WTC11 (cell line): ENCODE data around the gene DTX1. TPM values are rescaled to one million over a fixed set of nuclear protein-coding genes. Genes with fewer than 3 reads are reported as not detected.
A peak's percentile ranks its signal among the peaks of the same experiment; 100 is the strongest.
"Not testable (repeated sequence)": the region's sequence is repeated elsewhere in the genome, so short reads cannot be mapped to it uniquely, and the experiment has no call there.

Experiments used
- ATAC-seq: fragments of 200-7000 bp; cut with Tn5 transposase; 2 replicates; pipeline ENCODE4 v1.10.0; 2021; ENCODE audit warnings: mild to moderate bottlenecking, moderate library complexity
- CTCF ChIA-PET: fragments of 300-600 bp; sonication (Branson Sonifier 250); formaldehyde crosslinking; loops from one replicate; lab custom pipeline; 2021; ENCODE audit warnings: antibody characterized with exemption; lab: Charles Lee
- POLR2A ChIA-PET: fragments of 350-600 bp; sonication (Branson Sonifier 250); formaldehyde crosslinking; loops from one replicate; lab custom pipeline; 2021; ENCODE audit warnings: antibody characterized with exemption; lab: Charles Lee
- DNase-seq: peaks from one replicate; pipeline ENCODE4 v3.0.0; 2021; ENCODE audit warnings: low spot score
- H3K27ac Mint-ChIP-seq: 2 replicates; pipeline ENCODE4 v1.8.0; 2021; ENCODE audit warnings: mixed read lengths
- H3K27me3 Mint-ChIP-seq: 2 replicates; pipeline ENCODE4 v1.8.0; 2021; ENCODE audit warnings: low read depth, mild to moderate bottlenecking, moderate library complexity, mixed read lengths
- H3K36me3 Mint-ChIP-seq: 2 replicates; pipeline ENCODE4 v1.8.0; 2021; ENCODE audit warnings: mixed read lengths
- H3K4me1 Mint-ChIP-seq: 2 replicates; pipeline ENCODE4 v1.8.0; 2022; ENCODE audit warnings: mixed read lengths
- H3K4me3 Mint-ChIP-seq: 2 replicates; pipeline ENCODE4 v1.8.0; 2021; ENCODE audit warnings: mild to moderate bottlenecking, moderate library complexity, mixed read lengths
- H3K9me3 Mint-ChIP-seq: 2 replicates; pipeline ENCODE4 v1.8.0; 2021; ENCODE audit warnings: mixed read lengths
- AR ChIP-seq: fragments of 250-450 bp; sonication (Bioruptor Pico); IDR thresholded peaks from 2 replicates; pipeline ENCODE4 v1.9.0; 2021; ENCODE audit warnings: mild to moderate bottlenecking
- ATF2 ChIP-seq: sonication (generic); formaldehyde crosslinking; IDR thresholded peaks from 2 replicates; pipeline ENCODE4 v1.8.1; 2022; ENCODE audit warnings: low read depth, missing genetic modification reagents, borderline replicate concordance
- CREB1 ChIP-seq: sonication (generic); formaldehyde crosslinking; IDR thresholded peaks from 2 replicates; pipeline ENCODE4 v1.8.0; 2023; ENCODE audit warnings: mild to moderate bottlenecking, missing genetic modification reagents
- GABPB1 ChIP-seq: sonication (generic); formaldehyde crosslinking; IDR thresholded peaks from 2 replicates; pipeline ENCODE4 v1.8.1; 2023; ENCODE audit warnings: mild to moderate bottlenecking, missing genetic modification reagents
- GTF2I ChIP-seq: fragments of 250-450 bp; sonication (Bioruptor Pico); conservative IDR thresholded peaks from 2 replicates; pipeline ENCODE4 v1.4.0; 2021; ENCODE audit warnings: mild to moderate bottlenecking
- IRF2 ChIP-seq: sonication (generic); formaldehyde crosslinking; IDR thresholded peaks from 2 replicates; pipeline ENCODE4 v1.8.0; 2022; ENCODE audit warnings: low read depth, missing genetic modification reagents, borderline replicate concordance
- KAT7 ChIP-seq: sonication (generic); formaldehyde crosslinking; IDR thresholded peaks from 2 replicates; pipeline ENCODE4 v1.8.1; 2023; ENCODE audit warnings: missing genetic modification reagents, mild to moderate bottlenecking, borderline replicate concordance
- MXD4 ChIP-seq: fragments of 250-450 bp; sonication (Bioruptor Pico); IDR thresholded peaks from 2 replicates; pipeline ENCODE4 v1.8.0; 2021; ENCODE audit warnings: mild to moderate bottlenecking, moderate library complexity, borderline replicate concordance
- NR3C1 ChIP-seq: sonication (generic); formaldehyde crosslinking; conservative IDR thresholded peaks from 2 replicates; pipeline ENCODE4 v1.8.1; 2023; ENCODE audit warnings: low read depth, mild to moderate bottlenecking, missing genetic modification reagents
- PRRX2 ChIP-seq: fragments of 250-450 bp; sonication (Bioruptor Pico); IDR thresholded peaks from 2 replicates; pipeline ENCODE4 v1.8.0; 2021; ENCODE audit warnings: mild to moderate bottlenecking
- SOX15 ChIP-seq: fragments of 250-450 bp; sonication (Bioruptor Pico); IDR thresholded peaks from 2 replicates; pipeline ENCODE4 v1.9.0; 2021; ENCODE audit warnings: mild to moderate bottlenecking
- TCF7 ChIP-seq: sonication (generic); formaldehyde crosslinking; IDR thresholded peaks from 2 replicates; pipeline ENCODE4 v1.8.0; 2022; ENCODE audit warnings: mild to moderate bottlenecking, low read depth, missing genetic modification reagents, moderate library complexity
- ZMAT4 ChIP-seq: fragments of 250-450 bp; sonication (Bioruptor Pico); IDR thresholded peaks from 2 replicates; pipeline ENCODE4 v1.9.0; 2021; ENCODE audit warnings: mild to moderate bottlenecking
- ZNF263 ChIP-seq: sonication (generic); formaldehyde crosslinking; IDR thresholded peaks from 2 replicates; pipeline ENCODE4 v1.8.1; 2022; ENCODE audit warnings: low read depth, mild to moderate bottlenecking, moderate library complexity, missing genetic modification reagents
- ZNF281 ChIP-seq: sonication (generic); formaldehyde crosslinking; IDR thresholded peaks from 2 replicates; pipeline ENCODE4 v1.8.0; 2023; ENCODE audit warnings: mild to moderate bottlenecking, missing genetic modification reagents
- ZNF416 ChIP-seq: fragments of 250-450 bp; sonication (Bioruptor Pico); IDR thresholded peaks from 2 replicates; pipeline ENCODE4 v1.9.0; 2021; ENCODE audit warnings: mild to moderate bottlenecking, inconsistent platforms
- total RNA-seq: library from RNA; stranded (reverse); gene quantifications from 3 replicates; pipeline ENCODE4 v1.2.3, GENCODE V29; 2021
- TF ChIP-seq, protein P1 (sequence below): sonication (generic); formaldehyde crosslinking; IDR thresholded peaks from 2 replicates; pipeline ENCODE4 v1.8.0; 2022; ENCODE audit warnings: missing genetic modification reagents

The DTX1 gene
- total RNA-seq, 1 experiment from 2014 or later = 6.2 TPM

DNA sequence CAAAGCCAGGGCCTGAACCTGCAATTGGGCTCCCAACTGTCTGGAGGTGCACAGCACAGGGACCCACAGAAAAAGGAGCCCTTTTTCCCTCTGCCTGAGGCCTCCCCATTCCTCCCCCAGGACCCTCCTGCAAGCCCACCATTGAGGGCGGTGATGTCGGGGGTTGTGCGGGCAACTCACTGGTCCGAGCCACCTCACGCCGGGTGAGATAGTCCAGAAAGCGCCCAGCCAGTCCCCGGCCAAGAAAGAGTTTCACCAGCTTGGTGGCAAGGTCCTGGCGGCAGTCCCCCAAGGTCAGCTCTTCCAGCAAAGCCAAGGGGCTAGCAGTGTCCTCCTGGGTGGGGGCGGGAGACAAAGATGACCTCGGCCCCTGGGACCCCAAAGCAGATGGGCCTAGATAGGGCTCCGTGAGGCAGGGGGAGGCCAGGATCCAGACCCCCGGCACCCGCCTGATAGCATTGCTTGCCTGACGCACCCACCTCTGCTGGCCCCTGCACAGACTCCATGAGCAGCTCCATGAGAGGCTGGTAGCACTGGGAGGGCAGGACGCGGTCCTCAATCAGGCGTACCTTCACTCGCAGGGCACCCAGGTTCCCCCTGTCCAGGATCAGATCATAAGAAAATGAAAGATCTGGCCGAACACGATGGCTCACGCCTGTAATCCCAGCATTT, 59.1 kb downstream of the DTX1 start:
- TF ChIP-seq ZMAT4 (CRISPR knock-in tag) = no peak
- no peak for TF ChIP-seq NR3C1 (CRISPR knock-in tag)
- TF ChIP-seq KAT7 (CRISPR knock-in tag) = no peak
- no peak for TF ChIP-seq GABPB1
- TF ChIP-seq, protein P1, sequence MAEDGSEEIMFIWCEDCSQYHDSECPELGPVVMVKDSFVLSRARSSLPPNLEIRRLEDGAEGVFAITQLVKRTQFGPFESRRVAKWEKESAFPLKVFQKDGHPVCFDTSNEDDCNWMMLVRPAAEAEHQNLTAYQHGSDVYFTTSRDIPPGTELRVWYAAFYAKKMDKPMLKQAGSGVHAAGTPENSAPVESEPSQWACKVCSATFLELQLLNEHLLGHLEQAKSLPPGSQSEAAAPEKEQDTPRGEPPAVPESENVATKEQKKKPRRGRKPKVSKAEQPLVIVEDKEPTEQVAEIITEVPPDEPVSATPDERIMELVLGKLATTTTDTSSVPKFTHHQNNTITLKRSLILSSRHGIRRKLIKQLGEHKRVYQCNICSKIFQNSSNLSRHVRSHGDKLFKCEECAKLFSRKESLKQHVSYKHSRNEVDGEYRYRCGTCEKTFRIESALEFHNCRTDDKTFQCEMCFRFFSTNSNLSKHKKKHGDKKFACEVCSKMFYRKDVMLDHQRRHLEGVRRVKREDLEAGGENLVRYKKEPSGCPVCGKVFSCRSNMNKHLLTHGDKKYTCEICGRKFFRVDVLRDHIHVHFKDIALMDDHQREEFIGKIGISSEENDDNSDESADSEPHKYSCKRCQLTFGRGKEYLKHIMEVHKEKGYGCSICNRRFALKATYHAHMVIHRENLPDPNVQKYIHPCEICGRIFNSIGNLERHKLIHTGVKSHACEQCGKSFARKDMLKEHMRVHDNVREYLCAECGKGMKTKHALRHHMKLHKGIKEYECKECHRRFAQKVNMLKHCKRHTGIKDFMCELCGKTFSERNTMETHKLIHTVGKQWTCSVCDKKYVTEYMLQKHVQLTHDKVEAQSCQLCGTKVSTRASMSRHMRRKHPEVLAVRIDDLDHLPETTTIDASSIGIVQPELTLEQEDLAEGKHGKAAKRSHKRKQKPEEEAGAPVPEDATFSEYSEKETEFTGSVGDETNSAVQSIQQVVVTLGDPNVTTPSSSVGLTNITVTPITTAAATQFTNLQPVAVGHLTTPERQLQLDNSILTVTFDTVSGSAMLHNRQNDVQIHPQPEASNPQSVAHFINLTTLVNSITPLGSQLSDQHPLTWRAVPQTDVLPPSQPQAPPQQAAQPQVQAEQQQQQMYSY (CRISPR knock-in tag) = no peak
- Mint-ChIP-seq H3K4me3 (no peak overlapping the region), H3K27ac (no peak overlapping the region), H3K27me3 (no peaks in the 10 kb centered on the region; the same call in 1 of the 2 replicates), H3K36me3 (no peaks in the 10 kb centered on the region), H3K4me1 (peaks cover 4% of the 10 kb centered on the region), H3K9me3 (no peaks in the 10 kb centered on the region)
- CTCF ChIA-PET = interaction anchor here (0.6 to 1.8 kb wide), 3 partner anchors 12 to 38 kb away, joined by 3 to 5 read pairs (median 4); no protein-coding TSS in a partner anchor
- POLR2A ChIA-PET = no interaction called here
- ATAC-seq (no peak), DNase-seq (no peak)

GRCh38 chr12:113116875-113117274, 60.3 kb downstream of the DTX1 start:
- no peaks in the 10 kb centered on the region for H3K36me3 Mint-ChIP-seq
- no peak overlapping the region for H3K27ac Mint-ChIP-seq
- no peak overlapping the region for H3K4me3 Mint-ChIP-seq
- H3K27me3 Mint-ChIP-seq = no peaks in the 10 kb centered on the region; the same call in 1 of the 2 replicates
- TF ChIP-seq MXD4 (CRISPR knock-in tag) (no peak), CREB1 (CRISPR knock-in tag) (no peak), NR3C1 (CRISPR knock-in tag) (no peak), SOX15 (no peak), PRRX2 (CRISPR knock-in tag) (no peak), ZNF281 (no peak)
- peaks cover 6% of the 10 kb centered on the region for H3K4me1 Mint-ChIP-seq
- no peaks in the 10 kb centered on the region for H3K9me3 Mint-ChIP-seq
- ATAC-seq = peak; percentile 24; the same call in 1 of the 2 replicates
- CTCF ChIA-PET = interaction anchor here (1.0 kb wide), 2 partner anchors 13 to 19 kb away, joined by 3 read pairs; partner anchors contain the start of gene RASAL1
- no peak for DNase-seq
- POLR2A ChIA-PET = no interaction called here

DNA sequence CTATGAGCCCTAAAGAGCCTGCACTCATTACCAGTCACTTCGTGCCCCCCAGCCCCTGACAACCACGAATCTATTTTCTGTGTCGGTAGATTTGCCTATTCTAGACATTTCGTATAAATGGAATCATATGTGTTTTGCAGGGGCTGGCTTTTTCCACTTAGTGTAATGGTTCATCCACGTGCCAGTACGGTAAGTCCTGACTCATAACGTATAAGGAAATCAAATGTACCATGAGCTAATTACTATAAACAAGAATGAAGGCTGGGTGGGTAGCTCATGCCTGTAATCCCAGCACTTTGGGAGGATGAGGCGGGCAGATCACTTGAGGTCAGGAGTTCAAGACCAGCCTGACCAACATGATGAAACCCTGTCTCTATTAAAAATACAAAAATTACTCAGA, 61.2 kb downstream of the DTX1 start:
- POLR2A ChIA-PET, DNase-seq, H3K9me3 Mint-ChIP-seq, H3K27ac Mint-ChIP-seq, H3K4me3 Mint-ChIP-seq, H3K27me3 Mint-ChIP-seq, H3K4me1 Mint-ChIP-seq, ATAC-seq, CTCF ChIA-PET, H3K36me3 Mint-ChIP-seq: not testable (repeated sequence)

DNA sequence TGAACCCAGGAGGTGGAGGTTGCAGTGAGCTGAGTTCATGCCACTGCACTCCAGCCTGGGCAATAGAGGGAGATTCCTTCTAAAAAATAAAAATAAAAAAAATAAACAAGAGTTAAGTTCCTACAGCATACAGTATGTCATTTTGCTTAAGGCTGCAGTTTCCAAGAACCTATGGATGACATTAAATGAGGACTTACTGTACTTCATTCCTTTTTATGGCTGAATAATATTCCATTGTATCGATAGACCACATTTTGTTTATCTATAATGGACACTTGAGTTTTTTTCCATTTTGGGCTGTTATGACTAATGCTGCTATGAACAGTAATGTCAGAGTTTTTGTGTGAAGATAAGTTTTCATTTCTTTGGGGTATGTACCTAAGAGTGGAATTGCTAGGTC, 61.6 kb downstream of the DTX1 start:
- H3K4me1 Mint-ChIP-seq = peaks cover 6% of the 10 kb centered on the region
- H3K27ac Mint-ChIP-seq = no peak overlapping the region
- H3K4me3 Mint-ChIP-seq = no peak overlapping the region
- H3K36me3 Mint-ChIP-seq = peaks cover 4% of the 10 kb centered on the region; the same call in 1 of the 2 replicates
- CTCF ChIA-PET = no interaction called here
- no peak for DNase-seq
- POLR2A ChIA-PET = no interaction called here
- no peak for ATAC-seq
- H3K27me3 Mint-ChIP-seq = peaks cover 1% of the 10 kb centered on the region
- H3K9me3 Mint-ChIP-seq = peaks cover 6% of the 10 kb centered on the region
- TF ChIP-seq ATF2 (no peak), IRF2 (CRISPR knock-in tag) (no peak), MXD4 (CRISPR knock-in tag) (no peak), ZNF416 (CRISPR knock-in tag) (no peak), AR (no peak), SOX15 (no peak), ZNF263 (CRISPR knock-in tag) (no peak), TCF7 (CRISPR knock-in tag) (no peak), GTF2I (CRISPR knock-in tag) (no peak)
